Measurements from ENCODE around the gene IQCK.
A peak's percentile ranks its signal among the peaks of the same experiment; 100 is the strongest.

The IQCK gene

DNA sequence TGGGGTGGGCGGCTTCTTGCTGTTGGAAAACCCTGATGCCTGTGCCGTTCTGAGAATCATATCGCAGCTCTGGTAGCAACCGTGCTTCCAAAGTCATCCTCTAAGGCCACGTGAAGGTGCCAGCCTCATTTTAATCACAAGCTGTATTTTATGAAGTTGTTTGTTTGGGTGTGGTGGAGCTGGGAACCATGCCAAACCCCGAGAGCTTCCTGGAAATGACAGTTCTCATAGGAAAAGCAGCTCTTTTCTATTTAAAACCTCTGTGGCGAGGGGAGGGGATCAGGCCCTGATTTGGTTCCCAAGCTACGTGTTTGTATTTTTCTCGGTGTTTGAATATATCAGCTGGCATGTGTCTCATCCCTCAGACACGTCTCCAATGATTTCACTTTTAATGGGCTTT, 21.7 kb upstream of the IQCK start:
- DNase-seq: peak; percentile 95
- peak overlapping the region; percentile 46 for H4K91ac ChIP-seq (ENCODE audit: low read length)
- H3K4me1 ChIP-seq (ENCODE audit: control insufficient read depth, insufficient read depth, low read depth, low read length): peaks cover 22% of the 10 kb centered on the region
- H2BK15ac ChIP-seq (ENCODE audit: low read depth, poor library complexity, severe bottlenecking): no peak overlapping the region
- no peak overlapping the region for H2BK5ac ChIP-seq (ENCODE audit: low read depth, low read length, poor library complexity, severe bottlenecking)
- no peaks in the 10 kb centered on the region for H3K27me3 ChIP-seq (ENCODE audit: control insufficient read depth in 1 of 2, insufficient read depth in 1 of 2, low read length in 2 of 2)
- peak overlapping the region; percentile 24 for H2AK5ac ChIP-seq (ENCODE audit: low read length, severe bottlenecking)
- H4K8ac ChIP-seq (ENCODE audit: low read length): peak overlapping the region; percentile 61
- no peak overlapping the region for H3K23ac ChIP-seq (ENCODE audit: low read length in 2 of 2)
- H3K79me1 ChIP-seq (replicated peaks; ENCODE audit: low read length, poor library complexity, severe bottlenecking): peaks cover 14% of the 10 kb centered on the region
- H3K4me3 ChIP-seq (ENCODE audit: insufficient read depth in 1 of 2, low read depth in 1 of 2, low read length in 2 of 2): no peak overlapping the region
- WGBS: 31% methylated on average over 9 of the region's 10 CpGs
- no peak overlapping the region for H3K14ac ChIP-seq (ENCODE audit: low read length in 2 of 2)
- peaks cover 33 to 34% of the 10 kb centered on the region in 2 experiments for H3K36me3 ChIP-seq (ENCODE audit: control insufficient read depth in 1 of 2, insufficient read depth in 2 of 2, low read depth in 1 of 2, low read length in 2 of 2)
- H3K9ac ChIP-seq (ENCODE audit: low read length): peak overlapping the region; percentile 78
- no peaks in the 10 kb centered on the region for H3K9me3 ChIP-seq (ENCODE audit: control insufficient read depth, low read length)
- no peak overlapping the region for H3K27ac ChIP-seq (ENCODE audit: low read length, poor library complexity, severe bottlenecking)
- peak overlapping the region; percentile 6 for H2BK120ac ChIP-seq (ENCODE audit: low read depth, low read length)
- peak overlapping the region in 1 of 2 experiments; percentile 81 for H3K4ac ChIP-seq (ENCODE audit: low read depth in 1 of 2, low read length in 2 of 2)
- H3K4me2 ChIP-seq (ENCODE audit: low read length, poor library complexity, severe bottlenecking): no peak overlapping the region
- H3K18ac ChIP-seq (ENCODE audit: low read depth in 1 of 2, low read length in 2 of 2): peak overlapping the region in 1 of 2 experiments; percentile 78
- H2BK12ac ChIP-seq (ENCODE audit: low read length in 2 of 2): peak overlapping the region; percentile 43 to 73
- H2AFZ ChIP-seq (ENCODE audit: low read depth, low read length): no peak overlapping the region

- no peaks in the 10 kb centered on the region for H3K27me3 ChIP-seq (ENCODE audit: control insufficient read depth in 1 of 2, insufficient read depth in 1 of 2, low read length in 2 of 2)
- H2BK120ac ChIP-seq (ENCODE audit: low read depth, low read length): peak overlapping the region; percentile 75
- peak overlapping the region in 1 of 2 experiments; percentile 91 for H3K14ac ChIP-seq (ENCODE audit: low read length in 2 of 2)
- H2BK5ac ChIP-seq (ENCODE audit: low read depth, low read length, poor library complexity, severe bottlenecking): no peak overlapping the region
- H2AFZ ChIP-seq (ENCODE audit: low read depth, low read length): no peak overlapping the region
- peak overlapping the region; percentile 85 for H4K8ac ChIP-seq (ENCODE audit: low read length)
- no peak for DNase-seq
- H3K4me2 ChIP-seq (ENCODE audit: low read length, poor library complexity, severe bottlenecking): no peak overlapping the region
- WGBS: 97% methylated on average over 15 of the region's 15 CpGs
- peaks cover 22% of the 10 kb centered on the region for H3K4me1 ChIP-seq (ENCODE audit: control insufficient read depth, insufficient read depth, low read depth, low read length)
- no peak overlapping the region for H3K4me3 ChIP-seq (ENCODE audit: insufficient read depth in 1 of 2, low read depth in 1 of 2, low read length in 2 of 2)
- H3K9me3 ChIP-seq (ENCODE audit: control insufficient read depth, low read length): no peaks in the 10 kb centered on the region
- peak overlapping the region; percentile 78 for H3K9ac ChIP-seq (ENCODE audit: low read length)
- H3K79me1 ChIP-seq (replicated peaks; ENCODE audit: low read length, poor library complexity, severe bottlenecking): peaks cover 14% of the 10 kb centered on the region
- H2BK15ac ChIP-seq (ENCODE audit: low read depth, poor library complexity, severe bottlenecking): peak overlapping the region; percentile 95
- H3K18ac ChIP-seq (ENCODE audit: low read depth in 1 of 2, low read length in 2 of 2): peak overlapping the region; percentile 92 to 98
- H3K27ac ChIP-seq (ENCODE audit: low read length, poor library complexity, severe bottlenecking): no peak overlapping the region
- H4K91ac ChIP-seq (ENCODE audit: low read length): peak overlapping the region; percentile 97
- H3K23ac ChIP-seq (ENCODE audit: low read length in 2 of 2): peak overlapping the region in 1 of 2 experiments; percentile 25
- H3K36me3 ChIP-seq (ENCODE audit: control insufficient read depth in 1 of 2, insufficient read depth in 2 of 2, low read depth in 1 of 2, low read length in 2 of 2): peaks cover 27 to 31% of the 10 kb centered on the region in 2 experiments
- H3K4ac ChIP-seq (ENCODE audit: low read depth in 1 of 2, low read length in 2 of 2): peak overlapping the region; percentile 95 to 96
- H2BK12ac ChIP-seq (ENCODE audit: low read length in 2 of 2): peak overlapping the region; percentile 99
- H2AK5ac ChIP-seq (ENCODE audit: low read length, severe bottlenecking): peak overlapping the region; percentile 87
Measured at GRCh38 chr16:19696961-19697360, 21.1 kb upstream of the IQCK start.

DNA sequence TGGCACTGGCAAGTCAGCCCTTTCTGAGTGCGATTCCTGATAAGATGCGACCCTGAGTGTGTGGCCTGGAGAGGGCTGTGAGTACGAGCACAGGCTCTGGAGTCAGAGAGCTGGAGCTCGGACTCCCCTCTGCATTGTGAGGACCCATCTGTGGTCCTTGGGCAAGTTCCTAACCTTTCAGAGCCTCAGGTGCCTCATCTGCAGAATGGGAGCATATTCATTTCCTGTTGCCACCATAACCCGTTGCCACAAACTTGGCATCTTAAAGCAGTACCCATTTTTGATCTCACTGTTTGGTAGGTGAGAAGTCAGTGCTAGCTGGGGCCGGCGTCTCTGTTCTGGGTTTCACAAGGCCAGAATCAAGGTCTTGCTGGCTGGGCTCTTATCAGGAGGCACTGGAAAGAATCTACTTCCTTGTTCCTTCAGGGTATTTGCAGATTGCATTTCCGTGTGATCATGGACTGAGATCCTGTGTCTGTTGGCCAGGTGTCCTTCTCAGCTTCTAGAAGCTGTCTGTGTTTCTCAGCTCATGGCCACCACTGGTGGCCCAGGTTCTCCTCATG, 20.2 kb upstream of the IQCK start:
- no peak overlapping the region for H2AFZ ChIP-seq (ENCODE audit: low read depth, low read length)
- H3K4me1 ChIP-seq (ENCODE audit: control insufficient read depth, insufficient read depth, low read depth, low read length): peaks cover 22% of the 10 kb centered on the region
- H3K27me3 ChIP-seq (ENCODE audit: control insufficient read depth in 1 of 2, insufficient read depth in 1 of 2, low read length in 2 of 2): no peaks in the 10 kb centered on the region
- peak overlapping the region; percentile 6 for H2BK15ac ChIP-seq (ENCODE audit: low read depth, poor library complexity, severe bottlenecking)
- H4K91ac ChIP-seq (ENCODE audit: low read length): peak overlapping the region; percentile 19
- no peak overlapping the region for H3K14ac ChIP-seq (ENCODE audit: low read length in 2 of 2)
- H3K9me3 ChIP-seq (ENCODE audit: control insufficient read depth, low read length): no peaks in the 10 kb centered on the region
- H3K4ac ChIP-seq (ENCODE audit: low read depth in 1 of 2, low read length in 2 of 2): peak overlapping the region in 1 of 2 experiments; percentile 96
- no peak overlapping the region for H3K27ac ChIP-seq (ENCODE audit: low read length, poor library complexity, severe bottlenecking)
- H3K36me3 ChIP-seq (ENCODE audit: control insufficient read depth in 1 of 2, insufficient read depth in 2 of 2, low read depth in 1 of 2, low read length in 2 of 2): peaks cover 24 to 30% of the 10 kb centered on the region in 2 experiments
- H4K8ac ChIP-seq (ENCODE audit: low read length): no peak overlapping the region
- no peak overlapping the region for H3K4me2 ChIP-seq (ENCODE audit: low read length, poor library complexity, severe bottlenecking)
- H2AK5ac ChIP-seq (ENCODE audit: low read length, severe bottlenecking): no peak overlapping the region
- WGBS: 95% methylated on average over 8 of the region's 8 CpGs
- no peak overlapping the region for H3K23ac ChIP-seq (ENCODE audit: low read length in 2 of 2)
- peak overlapping the region; percentile 67 for H3K9ac ChIP-seq (ENCODE audit: low read length)
- no peak for DNase-seq
- no peak overlapping the region for H2BK120ac ChIP-seq (ENCODE audit: low read depth, low read length)
- no peak overlapping the region for H2BK12ac ChIP-seq (ENCODE audit: low read length in 2 of 2)
- H3K18ac ChIP-seq (ENCODE audit: low read depth in 1 of 2, low read length in 2 of 2): no peak overlapping the region
- H2BK5ac ChIP-seq (ENCODE audit: low read depth, low read length, poor library complexity, severe bottlenecking): no peak overlapping the region
- no peak overlapping the region for H3K4me3 ChIP-seq (ENCODE audit: insufficient read depth in 1 of 2, low read depth in 1 of 2, low read length in 2 of 2)
- peaks cover 16% of the 10 kb centered on the region for H3K79me1 ChIP-seq (replicated peaks; ENCODE audit: low read length, poor library complexity, severe bottlenecking)

- Histone ChIP-seq H3K79me1 (replicated peaks; ENCODE audit: low read length, poor library complexity, severe bottlenecking) (peaks cover 22% of the 10 kb centered on the region), H4K8ac (ENCODE audit: low read length) (peak overlapping the region; percentile 27), H3K36me3 (ENCODE audit: control insufficient read depth in 1 of 2, insufficient read depth in 2 of 2, low read depth in 1 of 2, low read length in 2 of 2) (peaks cover 26 to 34% of the 10 kb centered on the region in 2 experiments), H3K4me2 (ENCODE audit: low read length, poor library complexity, severe bottlenecking) (no peak overlapping the region), H2AFZ (ENCODE audit: low read depth, low read length) (no peak overlapping the region), H3K4ac (ENCODE audit: low read depth in 1 of 2, low read length in 2 of 2) (peak overlapping the region; percentile 13 to 53), H3K27me3 (ENCODE audit: control insufficient read depth in 1 of 2, insufficient read depth in 1 of 2, low read length in 2 of 2) (no peaks in the 10 kb centered on the region), H3K14ac (ENCODE audit: low read length in 2 of 2) (peak overlapping the region in 1 of 2 experiments; percentile 8), H2BK5ac (ENCODE audit: low read depth, low read length, poor library complexity, severe bottlenecking) (no peak overlapping the region), H3K9ac (ENCODE audit: low read length) (peak overlapping the region; percentile 67), H3K27ac (ENCODE audit: low read length, poor library complexity, severe bottlenecking) (no peak overlapping the region), H3K9me3 (ENCODE audit: control insufficient read depth, low read length) (no peaks in the 10 kb centered on the region), H3K4me1 (ENCODE audit: control insufficient read depth, insufficient read depth, low read depth, low read length) (peaks cover 22% of the 10 kb centered on the region), H2BK120ac (ENCODE audit: low read depth, low read length) (peak overlapping the region; percentile 39), H2AK5ac (ENCODE audit: low read length, severe bottlenecking) (peak overlapping the region; percentile 72), H4K91ac (ENCODE audit: low read length) (peak overlapping the region; percentile 73), H2BK12ac (ENCODE audit: low read length in 2 of 2) (peak overlapping the region; percentile 59 to 79), H3K18ac (ENCODE audit: low read depth in 1 of 2, low read length in 2 of 2) (peak overlapping the region; percentile 19 to 34), H3K4me3 (ENCODE audit: insufficient read depth in 1 of 2, low read depth in 1 of 2, low read length in 2 of 2) (peak overlapping the region in 1 of 2 experiments; percentile 10), H3K23ac (ENCODE audit: low read length in 2 of 2) (no peak overlapping the region), H2BK15ac (ENCODE audit: low read depth, poor library complexity, severe bottlenecking) (no peak overlapping the region)
- no peak for DNase-seq
- WGBS: 95% methylated on average over 19 of the region's 19 CpGs
Measured at GRCh38 chr16:19698480-19699465, 19.3 kb upstream of the IQCK start.

Measured in mesenchymal stem cell (in vitro differentiated cells and primary cell).